ENCODE measurements around the gene AMFR. TPM values are rescaled to one million over a fixed set of nuclear protein-coding genes. Genes with fewer than 3 reads are reported as not detected.
"Not testable (repeated sequence)": the region's sequence is repeated elsewhere in the genome, so short reads cannot be mapped to it uniquely, and the experiment has no call there.

Gene AMFR
- total RNA-seq, 1 experiment from 2014 or later = 109 TPM

DNA sequence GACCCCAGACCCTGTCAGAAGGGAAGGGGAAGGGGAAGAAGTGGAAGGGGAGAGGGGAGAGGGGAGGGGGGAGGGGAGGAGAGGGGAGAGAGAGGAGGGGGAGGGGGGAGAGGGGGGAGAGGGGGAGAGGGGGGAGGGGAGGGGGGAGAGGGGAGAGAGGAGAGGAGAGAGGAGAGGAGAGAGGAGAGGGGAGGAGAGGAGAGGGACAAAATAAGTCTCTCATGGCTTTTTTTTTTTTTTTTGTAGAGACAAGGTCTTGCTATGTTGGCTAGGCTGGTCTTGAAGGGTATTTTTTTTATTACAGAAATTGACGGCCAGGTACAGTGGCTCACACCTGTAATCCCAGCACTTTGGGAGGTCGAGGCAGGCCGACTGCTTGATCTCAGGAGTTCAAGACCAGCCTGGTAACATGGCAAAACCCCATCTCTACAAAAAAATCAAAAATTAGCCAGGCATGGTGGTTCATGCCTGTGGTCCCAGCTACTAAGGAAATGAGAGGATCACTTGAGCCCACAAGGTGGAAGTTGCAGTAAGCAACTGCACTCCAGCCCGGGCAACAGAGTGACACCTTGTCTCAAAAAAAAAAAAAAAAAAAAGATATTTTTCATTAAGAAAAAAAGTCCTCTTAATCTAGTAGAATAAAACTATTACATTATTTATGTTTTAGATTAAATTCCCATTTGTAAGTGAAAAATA, 19.2 kb downstream of the AMFR start:
- in situ Hi-C loops (cut with HindIII; ENCODE audit: low pct_unique_long_range_greater_than_20kb, low sequenced_read_pairs) = no loop called here
- no peak for DNase-seq (ENCODE audit: low read depth)

DNA sequence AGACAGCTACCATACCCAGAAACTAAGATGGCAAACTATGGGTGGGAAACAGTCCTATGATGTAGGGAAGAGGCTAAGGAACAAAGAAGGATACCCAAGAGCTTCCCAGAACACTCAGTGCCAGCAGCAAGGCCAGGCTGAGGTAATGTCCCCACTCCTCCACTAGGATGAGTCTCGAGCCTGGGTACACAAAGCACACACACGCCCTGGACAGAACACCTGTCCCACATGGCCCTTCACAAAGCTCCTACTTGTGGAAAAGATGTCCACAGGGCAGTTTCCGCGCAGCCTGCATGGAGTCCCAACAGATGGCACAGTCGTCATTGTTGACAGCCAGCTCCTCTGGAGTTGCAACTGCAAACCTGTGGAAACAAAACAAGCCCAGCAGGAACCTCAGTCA, 23.9 kb downstream of the AMFR start:
- DNase-seq (ENCODE audit: low read depth) = no peak
- in situ Hi-C loops (cut with HindIII; ENCODE audit: low pct_unique_long_range_greater_than_20kb, low sequenced_read_pairs) = no loop called here

DNA sequence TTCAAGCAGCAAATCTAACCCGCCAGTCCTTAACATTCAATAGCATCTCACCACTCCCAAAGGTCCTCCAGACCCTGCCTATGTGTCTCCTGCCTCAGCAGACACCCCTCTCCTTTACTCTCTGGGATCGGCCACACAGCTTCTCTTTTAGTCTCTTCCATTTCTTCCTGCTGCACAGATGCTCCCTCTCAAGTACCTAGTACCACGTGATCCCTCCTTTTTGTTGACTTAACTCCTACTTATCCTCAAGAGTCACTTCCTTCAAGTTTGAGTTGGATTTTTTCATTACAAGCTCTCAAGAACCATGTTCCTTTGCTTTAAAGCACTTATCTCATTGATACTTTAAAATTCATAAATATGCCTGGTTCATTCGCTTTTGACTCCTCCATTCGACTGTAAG, 24.9 kb downstream of the AMFR start:
- in situ Hi-C loops (cut with HindIII; ENCODE audit: low pct_unique_long_range_greater_than_20kb, low sequenced_read_pairs) = no loop called here
- DNase-seq (ENCODE audit: low read depth) = no peak

DNA sequence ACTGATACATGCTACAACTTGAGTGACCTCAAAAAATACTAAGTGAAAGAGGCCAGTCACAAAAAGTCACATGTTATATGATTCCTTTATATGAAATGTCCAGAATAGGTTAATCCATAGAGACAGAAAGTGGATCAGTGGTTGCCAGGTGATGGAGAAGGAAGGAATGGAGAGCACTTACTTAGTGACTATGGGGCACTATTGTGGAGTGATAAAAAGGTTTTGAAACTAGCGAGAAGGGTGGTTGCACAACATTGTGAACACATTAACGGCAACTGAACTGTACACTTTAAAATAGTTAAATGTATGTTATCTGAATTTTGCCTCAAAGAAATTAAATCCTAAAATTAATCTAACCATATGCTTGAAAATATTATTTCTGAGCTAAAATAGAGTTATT, 25.9 kb downstream of the AMFR start:
- in situ Hi-C loops (cut with HindIII; ENCODE audit: low pct_unique_long_range_greater_than_20kb, low sequenced_read_pairs) = no loop called here

DNA sequence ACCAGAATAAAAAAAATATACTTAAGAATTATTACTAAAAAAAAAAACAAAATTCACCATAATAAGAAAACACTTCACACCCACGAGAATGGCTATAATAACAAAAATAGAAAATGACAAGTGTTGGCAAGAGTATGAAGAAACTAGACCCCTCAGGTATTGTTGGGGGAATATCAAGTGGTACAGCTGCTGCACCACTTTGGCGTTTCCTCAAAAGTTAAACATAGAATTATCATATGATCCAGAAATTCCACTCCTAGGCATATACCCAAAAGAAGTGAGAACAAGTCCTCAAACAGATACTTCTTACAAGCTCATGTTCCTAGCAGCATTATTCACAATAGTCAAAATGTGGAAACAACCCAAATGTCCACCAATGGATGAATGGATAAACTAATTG, 26.3 kb downstream of the AMFR start:
- DNase-seq (ENCODE audit: low read depth) = no peak

More for the DNA sequence above, 25.9 kb downstream of the AMFR start:
- DNase-seq (ENCODE audit: low read depth) = no peak

DNA sequence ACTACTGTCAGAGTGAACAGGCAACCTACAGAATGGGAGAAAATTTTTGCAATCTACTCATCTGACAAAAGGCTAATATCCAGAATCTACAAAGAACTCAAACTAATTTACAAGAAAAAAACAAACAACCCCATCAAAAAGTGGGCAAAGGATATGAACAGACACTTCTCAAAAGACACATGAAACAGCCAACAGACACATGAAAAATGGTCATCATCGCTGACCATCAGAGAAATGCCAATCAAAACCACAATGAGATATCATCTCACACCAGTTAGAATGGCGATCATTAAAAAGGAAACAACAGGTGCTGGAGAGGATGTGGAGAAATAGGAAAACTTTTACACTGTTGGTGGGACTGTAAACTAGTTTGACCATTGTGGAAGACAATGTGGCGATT, 28.6 kb downstream of the AMFR start:
- DNase-seq (ENCODE audit: low read depth); in situ Hi-C loops (cut with HindIII; ENCODE audit: low pct_unique_long_range_greater_than_20kb, low sequenced_read_pairs): not testable (repeated sequence)

More for the DNA sequence above, 26.3 kb downstream of the AMFR start:
- in situ Hi-C loops (cut with HindIII; ENCODE audit: low pct_unique_long_range_greater_than_20kb, low sequenced_read_pairs) = no loop called here

DNA sequence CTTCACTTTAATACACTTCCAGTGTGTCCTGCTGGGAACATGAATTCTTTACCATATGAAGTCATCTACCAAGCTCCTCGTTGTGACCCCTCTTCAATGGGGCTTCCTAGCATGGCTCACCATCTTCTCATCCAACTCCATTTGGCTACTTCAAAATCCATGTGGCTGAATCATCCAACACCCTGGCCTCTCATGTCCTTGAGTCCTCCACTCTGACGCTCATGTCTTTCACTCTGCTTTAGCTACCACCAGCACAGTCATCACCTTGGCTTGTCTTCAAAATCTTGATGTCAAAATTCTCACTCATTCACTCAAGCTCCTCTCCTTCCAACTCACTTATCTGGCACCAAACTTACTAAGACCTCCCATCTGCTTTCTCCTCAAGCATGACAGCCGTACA, 35.8 kb downstream of the AMFR start:
- DNase-seq (ENCODE audit: low read depth) = no peak
- in situ Hi-C loops (cut with HindIII; ENCODE audit: low pct_unique_long_range_greater_than_20kb, low sequenced_read_pairs) = no loop called here

DNA sequence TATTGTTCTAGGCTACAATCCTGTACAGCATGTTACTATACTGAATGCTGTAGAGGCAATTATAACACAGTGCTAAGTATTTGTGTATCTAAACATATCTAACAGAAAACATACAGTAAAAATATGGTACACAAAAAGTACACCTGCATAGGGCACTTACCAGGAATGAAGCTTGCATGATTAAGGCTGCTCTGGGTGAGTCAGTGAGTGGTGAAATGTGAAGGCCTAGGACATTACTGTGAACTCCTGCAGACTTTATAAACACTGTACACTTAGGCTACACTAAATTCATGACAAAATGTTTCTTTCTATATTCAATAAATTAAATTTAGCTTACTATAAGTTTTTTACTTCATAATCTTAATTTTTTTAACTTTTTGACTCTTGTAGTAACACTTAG, 37.1 kb downstream of the AMFR start:
- DNase-seq (ENCODE audit: low read depth) = no peak
- in situ Hi-C loops (cut with HindIII; ENCODE audit: low pct_unique_long_range_greater_than_20kb, low sequenced_read_pairs) = no loop called here

DNA sequence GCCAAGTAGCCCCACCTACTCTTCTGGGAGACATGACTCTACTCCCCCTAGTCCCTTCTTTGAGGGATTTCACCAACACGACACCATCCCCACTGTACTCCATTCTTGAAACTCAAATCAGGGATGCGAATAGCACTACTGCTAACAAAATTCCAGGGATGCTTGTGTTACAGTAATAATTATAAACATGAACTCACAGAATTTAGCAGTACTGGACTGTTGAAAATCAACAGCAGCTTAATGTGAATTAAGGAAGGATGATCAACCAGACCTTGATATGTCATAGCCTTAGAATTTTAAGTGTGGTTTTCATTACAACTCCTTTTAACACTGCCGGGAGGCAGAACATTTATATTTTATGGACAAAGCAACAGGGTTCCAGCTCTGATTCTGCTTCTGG, 37.9 kb downstream of the AMFR start:
- in situ Hi-C loops (cut with HindIII; ENCODE audit: low pct_unique_long_range_greater_than_20kb, low sequenced_read_pairs) = no loop called here

DNA sequence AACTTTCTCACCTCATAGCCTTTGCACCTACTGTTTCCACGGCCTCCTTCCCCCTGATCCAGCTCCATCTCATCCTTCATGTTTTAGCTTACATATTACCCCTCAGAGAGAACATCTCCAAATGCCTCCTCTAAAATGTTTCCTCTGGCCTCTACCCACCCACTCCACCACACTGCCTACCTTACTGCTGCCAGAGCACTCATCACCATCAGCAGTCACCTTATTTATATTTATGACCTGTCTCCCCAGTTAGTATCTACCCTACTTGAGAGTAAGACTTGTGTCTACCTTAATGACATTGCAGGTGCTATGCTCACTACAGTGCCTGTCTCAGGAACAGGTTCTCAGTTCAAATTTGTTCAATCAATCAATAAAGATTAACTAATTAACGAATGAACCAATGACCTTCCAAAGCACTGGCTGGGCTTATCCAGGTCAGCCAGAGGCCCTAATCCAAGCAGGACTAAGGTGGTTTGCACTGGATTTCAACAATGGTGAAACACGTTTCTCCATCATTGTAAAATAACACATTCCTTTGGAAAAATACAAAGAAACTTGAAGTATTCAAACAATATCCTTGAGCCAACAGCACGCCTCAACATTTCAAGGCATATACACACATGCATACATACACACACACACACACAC, 41.1 kb downstream of the AMFR start:
- no peak for DNase-seq (ENCODE audit: low read depth)
- in situ Hi-C loops (cut with HindIII; ENCODE audit: low pct_unique_long_range_greater_than_20kb, low sequenced_read_pairs) = no loop called here

More for the DNA sequence above, 37.9 kb downstream of the AMFR start:
- no peak for DNase-seq (ENCODE audit: low read depth)

DNA sequence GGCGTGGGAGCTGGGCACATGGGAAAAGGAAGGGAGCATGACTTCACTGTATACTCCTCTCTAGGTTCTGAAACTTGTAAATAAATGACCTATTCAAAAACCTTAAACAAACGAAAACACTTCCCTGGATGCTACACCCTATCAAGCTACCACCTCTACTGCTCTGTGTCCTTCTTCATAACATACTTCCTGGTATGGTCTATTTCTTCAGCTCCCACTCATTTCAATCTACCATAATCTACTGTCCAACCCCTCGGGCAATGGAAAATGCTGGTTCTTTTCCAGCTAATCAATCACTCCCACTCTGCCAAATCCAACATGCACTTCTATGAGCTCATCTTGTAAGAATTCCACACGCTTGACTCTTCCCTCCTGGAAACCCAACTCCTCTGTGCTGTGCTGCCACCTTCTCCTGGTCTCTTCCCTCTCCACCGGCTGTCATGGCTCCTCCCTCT, 42.4 kb downstream of the AMFR start:
- DNase-seq (ENCODE audit: low read depth) = peak; percentile 84
- in situ Hi-C loops (cut with HindIII; ENCODE audit: low pct_unique_long_range_greater_than_20kb, low sequenced_read_pairs) = no loop called here

DNA sequence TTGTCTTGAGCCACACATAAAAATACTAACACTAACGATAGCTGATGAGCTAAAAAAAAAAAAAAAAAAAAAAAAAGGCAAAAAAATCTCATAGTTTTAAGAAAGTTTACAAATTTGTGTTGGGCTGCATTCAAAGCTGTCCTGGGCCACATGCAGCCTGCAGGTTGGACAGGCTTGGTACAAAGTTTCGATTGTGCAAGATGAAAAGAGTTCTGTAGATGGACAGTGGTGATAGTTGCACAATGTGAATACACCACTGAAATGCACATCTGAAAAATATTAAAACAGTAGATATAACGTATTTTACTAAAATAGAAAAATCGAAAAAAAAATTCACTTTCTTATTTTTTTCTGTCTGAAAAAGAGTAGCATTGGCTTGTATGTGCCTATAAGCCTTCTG, 42.9 kb downstream of the AMFR start:
- no peak for DNase-seq (ENCODE audit: low read depth)
- in situ Hi-C loops (cut with HindIII; ENCODE audit: low pct_unique_long_range_greater_than_20kb, low sequenced_read_pairs) = no loop called here

DNA sequence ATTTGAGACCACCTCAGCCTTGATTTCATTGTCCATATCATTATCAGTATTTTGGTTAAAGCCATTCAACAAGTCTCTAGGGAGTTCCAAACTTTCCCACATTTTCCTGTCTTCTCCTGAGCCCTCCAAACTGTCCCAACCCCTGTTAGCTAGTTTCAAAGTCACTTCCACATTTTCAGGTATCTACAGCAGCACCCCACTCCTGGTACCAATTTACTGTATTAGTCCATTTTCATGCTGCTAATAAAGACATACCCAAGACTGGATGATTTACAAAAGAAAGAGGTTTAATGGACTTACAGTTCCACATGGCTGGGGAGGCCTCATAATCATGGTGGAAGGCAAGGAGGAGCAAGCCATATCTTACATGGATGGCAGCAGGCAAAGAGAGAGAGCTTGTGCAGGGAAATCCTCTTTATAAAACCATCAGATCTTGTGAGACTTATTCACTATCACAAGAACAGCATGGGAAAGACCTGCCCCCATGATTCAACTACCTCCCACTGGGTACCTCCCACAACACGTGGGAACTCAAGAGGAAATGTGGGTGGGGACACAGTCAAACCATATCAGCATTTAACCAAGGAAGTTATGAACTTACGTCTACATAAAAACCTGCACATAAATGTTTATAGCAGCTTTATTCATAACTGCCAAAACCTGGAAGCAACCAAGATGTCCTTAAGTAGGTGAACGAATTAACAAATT, 44.4 kb downstream of the AMFR start:
- in situ Hi-C loops (cut with HindIII; ENCODE audit: low pct_unique_long_range_greater_than_20kb, low sequenced_read_pairs) = not testable (repeated sequence)

DNA sequence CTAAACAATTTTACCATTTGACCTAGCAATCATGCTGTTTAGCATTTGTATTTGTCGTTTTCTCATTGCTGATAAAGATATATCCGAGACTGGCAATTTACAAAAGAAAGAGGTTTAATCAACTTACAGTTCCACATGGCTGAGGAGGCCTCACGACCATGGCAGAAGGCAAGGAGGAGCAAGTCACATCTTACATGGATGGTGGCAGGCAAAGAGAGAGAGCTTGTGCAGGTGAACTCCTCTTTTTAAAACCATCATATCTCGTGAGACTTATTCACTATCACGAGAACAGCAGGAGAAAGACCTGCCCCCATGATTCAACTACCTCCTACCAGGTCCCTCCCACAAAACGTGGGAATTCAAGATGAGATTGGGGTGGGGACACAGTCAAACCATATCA, 46.3 kb downstream of the AMFR start:
- in situ Hi-C loops (cut with HindIII; ENCODE audit: low pct_unique_long_range_greater_than_20kb, low sequenced_read_pairs) = not testable (repeated sequence)

More for the DNA sequence above, 44.4 kb downstream of the AMFR start:
- DNase-seq (ENCODE audit: low read depth) = not testable (repeated sequence)

DNA sequence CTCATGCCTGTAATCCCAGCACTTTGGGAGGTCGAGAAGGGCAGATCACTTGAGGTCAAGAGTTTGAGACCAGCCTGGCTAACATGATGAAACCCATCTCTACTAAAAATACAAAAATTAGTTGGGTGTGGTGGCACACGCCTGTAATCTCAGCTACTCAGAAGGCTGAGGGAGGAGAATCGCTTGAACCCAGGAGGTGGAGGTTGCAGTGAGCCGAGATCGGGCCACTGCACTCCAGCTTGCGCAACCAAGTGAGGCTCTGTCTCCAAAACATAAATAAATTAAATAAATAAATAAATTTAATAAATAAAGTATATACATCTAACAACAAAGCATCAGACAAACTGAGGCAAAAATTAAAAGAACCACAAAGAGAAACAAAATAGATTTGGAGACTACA, 49.6 kb downstream of the AMFR start:
- DNase-seq (ENCODE audit: low read depth); in situ Hi-C loops (cut with HindIII; ENCODE audit: low pct_unique_long_range_greater_than_20kb, low sequenced_read_pairs): not testable (repeated sequence)

More for the DNA sequence above, 46.3 kb downstream of the AMFR start:
- not testable (repeated sequence) for DNase-seq (ENCODE audit: low read depth)

DNA sequence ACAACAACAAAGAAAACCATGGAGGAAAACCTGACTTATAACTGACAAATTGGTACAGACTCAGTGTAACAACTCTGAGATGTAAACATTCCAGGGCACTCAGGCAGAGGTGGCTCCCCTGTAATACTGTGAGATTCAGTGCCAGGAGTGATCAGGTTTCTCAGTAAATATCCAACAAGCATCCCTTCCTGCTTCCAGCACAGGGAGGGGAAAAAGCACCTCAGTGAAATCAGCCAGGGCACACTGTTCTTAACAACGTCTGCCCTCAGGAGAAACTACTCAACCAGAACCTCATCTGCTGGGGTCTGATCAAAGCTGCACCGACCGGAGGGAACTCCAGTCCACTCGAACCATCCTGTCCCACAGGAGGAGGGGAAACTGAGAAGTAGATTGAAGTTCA, 52.3 kb downstream of the AMFR start:
- in situ Hi-C loops (cut with HindIII; ENCODE audit: low pct_unique_long_range_greater_than_20kb, low sequenced_read_pairs) = no loop called here
- DNase-seq (ENCODE audit: low read depth) = peak; percentile 10

DNA sequence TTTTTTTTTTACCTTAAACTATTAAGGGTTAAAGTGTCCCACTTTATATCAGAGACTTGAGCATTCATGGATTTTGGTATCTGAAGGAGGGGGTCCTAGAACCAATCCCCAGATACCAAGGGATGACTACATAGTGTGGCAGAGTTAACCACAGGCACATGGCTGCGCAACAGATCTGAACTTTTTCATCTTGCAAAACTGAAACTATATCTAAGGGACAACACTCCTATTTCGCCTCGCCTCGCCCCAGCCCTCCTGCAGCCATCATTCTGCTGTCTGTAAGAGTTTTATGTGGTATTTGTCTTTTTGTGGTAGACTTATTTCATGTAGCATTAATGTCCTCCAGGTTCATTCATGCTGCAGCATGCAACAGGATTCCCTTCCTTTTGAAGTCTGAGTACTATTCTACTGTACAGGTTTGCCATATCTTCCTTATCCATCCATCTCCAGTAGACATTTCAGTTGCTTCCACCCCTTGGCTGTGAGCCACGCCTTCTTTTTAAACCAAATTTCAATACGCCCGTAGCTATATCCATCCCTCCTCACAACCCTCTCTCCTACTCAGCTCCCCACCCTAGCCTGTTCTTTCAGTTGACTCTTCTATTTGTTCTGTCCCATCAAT, 53.2 kb downstream of the AMFR start:
- DNase-seq (ENCODE audit: low read depth) = no peak
- in situ Hi-C loops (cut with HindIII; ENCODE audit: low pct_unique_long_range_greater_than_20kb, low sequenced_read_pairs) = no loop called here

DNA sequence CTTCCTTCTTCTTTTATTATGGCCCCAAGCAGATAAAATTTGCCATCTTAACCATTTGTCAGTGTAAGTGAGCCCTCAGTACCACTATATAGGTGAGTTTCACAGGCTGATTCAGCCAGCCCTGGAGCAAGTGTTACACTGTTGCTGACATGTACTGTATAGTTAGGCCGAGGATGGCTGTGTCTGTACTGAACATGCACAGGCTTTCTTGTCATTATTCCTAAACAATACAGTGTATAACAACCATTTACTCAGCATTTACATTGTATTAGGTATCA, 53.7 kb downstream of the AMFR start:
- in situ Hi-C loops (cut with HindIII; ENCODE audit: low pct_unique_long_range_greater_than_20kb, low sequenced_read_pairs) = no loop called here
- no peak for DNase-seq (ENCODE audit: low read depth)

All from Caki2 (cell line).